ENCODE results near the gene SSH2.

Gene SSH2

DNA sequence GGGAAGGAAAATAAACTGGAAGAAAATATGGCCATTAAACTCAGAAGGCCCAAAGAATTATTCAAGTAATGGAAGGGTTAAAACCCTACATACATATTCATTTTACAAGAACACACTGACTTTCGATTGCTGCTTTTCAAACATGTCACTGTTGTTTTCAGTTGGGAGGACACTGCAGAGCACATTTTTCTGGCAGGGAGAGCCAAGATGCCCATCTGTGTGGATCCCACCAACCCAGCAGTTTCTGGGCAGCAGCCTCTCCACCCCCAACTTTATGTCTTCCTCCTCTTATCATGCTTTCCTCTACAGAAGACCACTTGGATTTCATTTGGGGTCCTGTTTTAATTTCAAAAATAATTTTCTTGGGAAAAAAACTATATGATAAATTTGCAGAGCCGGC is 300.2 kb downstream of the SSH2 start:
- Histone ChIP-seq H3K4me3 (ENCODE audit: low read depth, low read length) (no peak overlapping the region), H3K9me3 (ENCODE audit: severe bottlenecking) (no peaks in the 10 kb centered on the region), H3K36me3 (peaks cover 16% of the 10 kb centered on the region), H3K27me3 (ENCODE audit: insufficient read depth, low read depth, severe bottlenecking) (no peaks in the 10 kb centered on the region), H3K27ac (no peak overlapping the region)
- DNase-seq, result no peak
- TF ChIP-seq, protein P1, sequence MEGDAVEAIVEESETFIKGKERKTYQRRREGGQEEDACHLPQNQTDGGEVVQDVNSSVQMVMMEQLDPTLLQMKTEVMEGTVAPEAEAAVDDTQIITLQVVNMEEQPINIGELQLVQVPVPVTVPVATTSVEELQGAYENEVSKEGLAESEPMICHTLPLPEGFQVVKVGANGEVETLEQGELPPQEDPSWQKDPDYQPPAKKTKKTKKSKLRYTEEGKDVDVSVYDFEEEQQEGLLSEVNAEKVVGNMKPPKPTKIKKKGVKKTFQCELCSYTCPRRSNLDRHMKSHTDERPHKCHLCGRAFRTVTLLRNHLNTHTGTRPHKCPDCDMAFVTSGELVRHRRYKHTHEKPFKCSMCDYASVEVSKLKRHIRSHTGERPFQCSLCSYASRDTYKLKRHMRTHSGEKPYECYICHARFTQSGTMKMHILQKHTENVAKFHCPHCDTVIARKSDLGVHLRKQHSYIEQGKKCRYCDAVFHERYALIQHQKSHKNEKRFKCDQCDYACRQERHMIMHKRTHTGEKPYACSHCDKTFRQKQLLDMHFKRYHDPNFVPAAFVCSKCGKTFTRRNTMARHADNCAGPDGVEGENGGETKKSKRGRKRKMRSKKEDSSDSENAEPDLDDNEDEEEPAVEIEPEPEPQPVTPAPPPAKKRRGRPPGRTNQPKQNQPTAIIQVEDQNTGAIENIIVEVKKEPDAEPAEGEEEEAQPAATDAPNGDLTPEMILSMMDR (IDR thresholded peaks at IDR 0.05; ENCODE audit: low read depth, low read length), result no peak

DNA sequence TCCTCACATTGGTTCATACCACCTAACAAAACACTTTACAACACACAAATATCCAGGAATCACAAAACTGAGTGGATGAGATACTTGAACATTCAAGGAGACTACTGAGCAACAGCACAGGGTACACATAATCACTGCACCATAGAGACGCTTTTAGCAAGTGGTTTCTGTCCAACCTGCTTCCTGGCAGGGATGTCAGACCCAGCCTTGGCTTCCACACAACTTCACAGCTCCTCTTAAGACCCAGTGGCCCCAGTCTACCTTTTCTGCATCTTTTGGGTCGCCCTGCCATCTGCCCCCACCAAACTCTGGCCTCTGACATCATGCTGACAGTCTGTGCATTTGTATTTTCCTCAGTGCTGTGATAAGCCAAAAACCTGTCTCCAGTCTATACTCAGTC is 301.4 kb downstream of the SSH2 start:
- TF ChIP-seq, protein P1 (IDR thresholded peaks at IDR 0.05; ENCODE audit: low read depth, low read length), result no peak
- Histone ChIP-seq H3K36me3 (peaks cover 13% of the 10 kb centered on the region), H3K27me3 (ENCODE audit: insufficient read depth, low read depth, severe bottlenecking) (no peaks in the 10 kb centered on the region), H3K27ac (no peak overlapping the region), H3K4me3 (ENCODE audit: low read depth, low read length) (no peak overlapping the region), H3K9me3 (ENCODE audit: severe bottlenecking) (no peaks in the 10 kb centered on the region)
- DNase-seq, result no peak

DNA sequence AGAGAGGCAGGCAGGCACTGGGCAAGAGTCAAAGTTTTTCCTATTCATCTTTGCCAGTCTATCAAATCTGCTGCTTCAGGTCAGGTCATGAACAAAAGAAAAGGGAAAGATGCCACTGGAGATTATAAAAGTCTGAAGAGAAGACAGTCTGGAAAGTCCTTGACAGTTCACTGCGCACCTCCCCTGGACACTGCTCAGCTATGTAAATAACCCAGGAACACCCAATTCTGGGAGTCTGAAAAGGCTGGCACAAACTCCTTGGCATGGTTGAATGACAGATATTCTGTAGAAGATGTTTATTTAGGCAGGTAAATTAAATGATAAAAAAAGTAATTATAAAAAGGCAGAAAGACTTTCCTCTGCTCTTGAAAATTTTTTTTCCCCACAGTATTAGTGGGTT is 302.1 kb downstream of the SSH2 start:
- H3K36me3 ChIP-seq, result peaks cover 13% of the 10 kb centered on the region
- no peak overlapping the region for H3K27ac ChIP-seq
- TF ChIP-seq, protein P1 (IDR thresholded peaks at IDR 0.05; ENCODE audit: low read depth, low read length), result no peak
- no peak for DNase-seq
- H3K4me3 ChIP-seq (ENCODE audit: low read depth, low read length), result no peak overlapping the region
- H3K27me3 ChIP-seq (ENCODE audit: insufficient read depth, low read depth, severe bottlenecking), result no peaks in the 10 kb centered on the region
- H3K9me3 ChIP-seq (ENCODE audit: severe bottlenecking), result no peaks in the 10 kb centered on the region

DNA sequence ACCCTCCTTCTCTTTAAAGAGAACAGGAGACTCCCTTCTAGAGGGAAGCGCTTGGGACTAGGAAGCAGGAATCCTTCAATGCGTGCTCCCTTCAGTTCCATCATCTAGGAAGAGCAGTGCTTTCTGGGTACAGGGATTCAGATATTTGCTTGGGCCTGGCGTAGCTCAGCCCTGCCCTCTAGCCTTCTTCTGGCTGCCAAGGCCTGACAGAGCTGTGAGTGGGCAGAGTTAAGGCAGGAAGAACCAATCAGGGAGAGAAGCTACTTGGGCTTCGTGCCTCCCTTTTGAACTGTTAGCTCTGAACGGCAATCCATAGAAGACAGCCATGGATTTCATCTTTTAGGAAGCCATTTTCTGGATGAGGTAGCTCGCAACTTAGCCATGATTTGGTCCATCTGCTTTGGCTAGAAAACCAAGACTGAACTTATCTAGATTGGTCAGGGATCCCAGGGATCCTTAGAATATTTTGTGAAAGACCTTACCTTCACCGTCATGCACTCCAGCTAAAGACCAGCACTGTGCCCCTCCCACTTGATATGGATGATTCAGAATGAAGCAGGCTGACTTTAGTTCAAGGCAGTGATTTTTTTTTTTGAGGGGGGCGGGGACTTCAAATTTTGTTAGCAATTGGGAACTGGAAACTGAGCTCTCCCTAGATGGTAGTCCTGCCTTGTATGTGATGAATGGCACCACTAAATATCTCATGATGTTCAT is 304.8 kb downstream of the SSH2 start:
- H3K36me3 ChIP-seq, result no peaks in the 10 kb centered on the region; the same call in 1 of the 2 replicates
- DNase-seq, result no peak
- no peaks in the 10 kb centered on the region for H3K9me3 ChIP-seq (ENCODE audit: severe bottlenecking)
- H3K27ac ChIP-seq, result no peak overlapping the region
- H3K4me3 ChIP-seq (ENCODE audit: low read depth, low read length), result no peak overlapping the region
- TF ChIP-seq, protein P1 (IDR thresholded peaks at IDR 0.05; ENCODE audit: low read depth, low read length), result no peak
- H3K27me3 ChIP-seq (ENCODE audit: insufficient read depth, low read depth, severe bottlenecking), result no peaks in the 10 kb centered on the region

DNA sequence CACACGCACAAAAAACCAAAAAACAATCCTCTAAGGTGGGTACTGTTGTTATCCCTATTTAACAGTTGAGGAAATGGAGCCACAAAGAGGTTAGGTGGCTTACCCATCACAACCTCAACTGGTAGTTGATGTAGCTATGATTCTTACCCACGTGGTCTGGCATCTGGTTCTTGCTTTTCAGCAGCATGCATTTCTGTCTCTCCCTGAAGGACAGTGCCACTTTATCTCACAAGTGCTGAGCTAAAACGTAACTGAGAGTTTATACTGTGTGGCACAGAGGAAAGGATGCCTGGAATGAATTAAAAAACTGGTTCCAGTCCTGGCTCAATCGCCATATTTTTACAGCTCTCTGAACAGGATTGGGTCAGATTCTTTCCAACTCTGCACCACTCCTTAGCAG is 305.4 kb downstream of the SSH2 start:
- Histone ChIP-seq H3K9me3 (ENCODE audit: severe bottlenecking) (no peaks in the 10 kb centered on the region), H3K36me3 (no peaks in the 10 kb centered on the region; the same call in 1 of the 2 replicates), H3K4me3 (ENCODE audit: low read depth, low read length) (no peak overlapping the region), H3K27me3 (ENCODE audit: insufficient read depth, low read depth, severe bottlenecking) (no peaks in the 10 kb centered on the region), H3K27ac (no peak overlapping the region)
- DNase-seq, result no peak
- TF ChIP-seq, protein P1 (IDR thresholded peaks at IDR 0.05; ENCODE audit: low read depth, low read length), result no peak

DNA sequence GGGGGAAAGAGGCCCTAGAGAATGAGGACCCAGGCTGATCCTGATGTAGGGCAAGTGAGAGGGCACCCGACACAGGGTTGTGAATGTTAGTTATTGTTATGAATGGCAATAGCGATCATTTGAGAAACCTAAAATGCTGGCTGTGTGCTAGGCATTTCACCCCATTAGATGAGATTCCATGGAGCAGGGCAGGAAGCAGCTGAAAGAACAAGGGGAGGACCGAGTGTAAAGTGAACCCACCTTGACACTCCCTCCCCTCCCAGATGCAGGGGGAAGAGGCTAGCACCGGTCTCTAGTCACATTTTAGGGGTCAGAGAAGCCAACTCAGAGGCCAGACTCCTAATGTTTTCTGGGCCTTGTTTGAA is 306.8 kb downstream of the SSH2 start:
- H3K9me3 ChIP-seq (ENCODE audit: severe bottlenecking), result no peaks in the 10 kb centered on the region
- no peaks in the 10 kb centered on the region; the same call in 1 of the 2 replicates for H3K36me3 ChIP-seq
- no peaks in the 10 kb centered on the region for H3K27me3 ChIP-seq (ENCODE audit: insufficient read depth, low read depth, severe bottlenecking)
- DNase-seq, result no peak
- H3K4me3 ChIP-seq (ENCODE audit: low read depth, low read length), result peak overlapping the region; percentile 49
- TF ChIP-seq, protein P1 (IDR thresholded peaks at IDR 0.05; ENCODE audit: low read depth, low read length), result no peak
- peak overlapping the region; percentile 53 for H3K27ac ChIP-seq

All from WERI-Rb-1 (cell line).